ENCODE results near the gene RCOR1. TPM values are rescaled to one million over a fixed set of nuclear protein-coding genes. Genes with fewer than 3 reads are reported as not detected.

Gene RCOR1
- total and polyA plus RNA-seq, 2 of the 4 experiments (the other 2 are of a cell fraction), result 9.0 to 11.2 TPM

DNA sequence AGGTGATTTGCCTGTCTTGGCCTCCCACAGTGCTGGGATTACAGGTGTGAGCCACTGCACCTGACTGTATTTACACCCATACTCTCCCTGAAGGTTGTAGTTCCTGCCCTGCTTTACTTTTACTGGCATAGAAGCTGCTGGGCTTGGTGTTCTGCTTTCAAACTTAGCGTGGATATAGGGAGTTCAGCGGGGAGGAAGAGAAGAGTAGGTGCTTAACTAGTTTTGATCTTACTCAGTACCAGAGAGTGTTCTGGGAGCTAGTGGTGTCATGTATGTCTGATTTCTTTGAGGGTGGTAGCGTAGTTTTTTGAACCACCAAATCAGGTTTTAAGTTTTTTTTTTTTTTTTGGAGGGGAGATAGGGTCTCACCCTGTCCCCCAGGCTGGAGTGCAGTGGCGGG is 13.8 kb downstream of the RCOR1 start:
- Histone ChIP-seq H2BK20ac (ENCODE audit: low read depth, low read length) (no peak overlapping the region), H2BK5ac (ENCODE audit: low read depth, low read length, poor library complexity, severe bottlenecking) (no peak overlapping the region), H3K23ac (ENCODE audit: low read depth, low read length) (no peak overlapping the region), H3K4me1 (ENCODE audit: control insufficient read depth, insufficient read depth, low read length) (peaks cover 8% of the 10 kb centered on the region), H3K79me1 (ENCODE audit: low read depth in 1 of 2, low read length in 2 of 2) (peaks cover 28 to 83% of the 10 kb centered on the region in 2 experiments), H3K36me3 (ENCODE audit: control insufficient read depth, insufficient read depth, low read length) (no peaks in the 10 kb centered on the region), H3K4me2 (ENCODE audit: low read depth, low read length) (no peak overlapping the region), H3K27me3 (ENCODE audit: control insufficient read depth, insufficient read depth, low read length) (no peaks in the 10 kb centered on the region), H3K27ac (ENCODE audit: insufficient read depth, low read length) (no peak overlapping the region), H4K5ac (ENCODE audit: low read depth, low read length) (no peak overlapping the region), H2AFZ (replicated peaks; ENCODE audit: low read length, poor library complexity) (no peak overlapping the region), H3K4me3 (ENCODE audit: insufficient read depth, low read depth, low read length) (no peak overlapping the region), H3K18ac (ENCODE audit: low read depth, low read length) (no peak overlapping the region), H4K20me1 (ENCODE audit: insufficient read depth, low read length) (peaks cover 76% of the 10 kb centered on the region), H2BK15ac (ENCODE audit: low read depth, low read length) (no peak overlapping the region), H2AK9ac (replicated peaks; ENCODE audit: low read depth, low read length, poor library complexity) (no peak overlapping the region), H4K91ac (ENCODE audit: insufficient read depth, low read depth, low read length) (no peak overlapping the region), H3K14ac (replicated peaks; ENCODE audit: low read depth, low read length) (no peak overlapping the region), H4K8ac (ENCODE audit: low read depth in 2 of 2, low read length in 2 of 2) (no peak overlapping the region), H2BK120ac (ENCODE audit: low read depth, low read length) (no peak overlapping the region), H2AK5ac (ENCODE audit: low read depth, low read length) (no peak overlapping the region), H3K56ac (ENCODE audit: extremely low read depth, insufficient read depth, low read length) (no peak overlapping the region), H3K4ac (ENCODE audit: low read depth, low read length) (no peak overlapping the region), H3K9me1 (ENCODE audit: insufficient read depth, low read length) (peaks cover 16% of the 10 kb centered on the region), H3K9me3 (ENCODE audit: control insufficient read depth, insufficient read depth, low read length) (no peaks in the 10 kb centered on the region), H3K9ac (ENCODE audit: low read depth, low read length) (no peak overlapping the region)
- CTCF ChIA-PET, result interaction anchor here (0.6 kb wide), 2 partner anchors 8 to 54 kb away, joined by 4 to 5 read pairs; no protein-coding TSS in a partner anchor
- dilution Hi-C loops (cut with HindIII; ENCODE audit: low sequenced_read_pairs, unreplicated experiment) (no loop called here), intact Hi-C loops (cut with micrococcal nuclease) (no loop called here), in situ Hi-C loops (cut with MboI; ENCODE audit: low sequenced_read_pairs) (no loop called here)
- TF ChIP-seq BHLHE40 (IDR thresholded peaks at IDR 0.05; ENCODE audit: low read depth, low read length), result no peak
- no peak for TF ChIP-seq POLR2A (IDR thresholded peaks at IDR 0.05; ENCODE audit: low read depth, low read length)
- no peak for TF ChIP-seq RFX5 (IDR thresholded peaks at IDR 0.05; ENCODE audit: low read depth, low read length)
- ATAC-seq (ENCODE audit: low read depth), result no peak
- no CpG with 5 or more reads among the region's 4 CpGs for WGBS, 2 experiments (ENCODE audit: extremely low coverage in 2 of 2, insufficient read length in 1 of 2)
- no TSS peak for BruUV-seq (replicated peaks)
- no peak for DNase-seq
- POLR2A ChIA-PET (ENCODE audit: unreplicated experiment), result no interaction called here
